GM23248 (cell line): ENCODE results near the gene COMMD1.

ENCODE experiments used
- EZH2 ChIP-seq: fragments of 200-600 bp; sonication (generic); IDR thresholded peaks from 2 replicates; pipeline ENCODE4 v1.6.1; 2018; ENCODE audit warnings: antibody characterized with exemption, mild to moderate bottlenecking; ENCODE audit not compliant: insufficient read depth, poor library complexity, severe bottlenecking
- EZH2phosphoT487 ChIP-seq: fragments of 200-600 bp; sonication (generic); IDR thresholded peaks from 2 replicates; pipeline ENCODE4 v1.6.1; 2018; ENCODE audit warnings: antibody characterized with exemption, moderate library complexity, mild to moderate bottlenecking, low read depth; ENCODE audit not compliant: insufficient read depth

DNA sequence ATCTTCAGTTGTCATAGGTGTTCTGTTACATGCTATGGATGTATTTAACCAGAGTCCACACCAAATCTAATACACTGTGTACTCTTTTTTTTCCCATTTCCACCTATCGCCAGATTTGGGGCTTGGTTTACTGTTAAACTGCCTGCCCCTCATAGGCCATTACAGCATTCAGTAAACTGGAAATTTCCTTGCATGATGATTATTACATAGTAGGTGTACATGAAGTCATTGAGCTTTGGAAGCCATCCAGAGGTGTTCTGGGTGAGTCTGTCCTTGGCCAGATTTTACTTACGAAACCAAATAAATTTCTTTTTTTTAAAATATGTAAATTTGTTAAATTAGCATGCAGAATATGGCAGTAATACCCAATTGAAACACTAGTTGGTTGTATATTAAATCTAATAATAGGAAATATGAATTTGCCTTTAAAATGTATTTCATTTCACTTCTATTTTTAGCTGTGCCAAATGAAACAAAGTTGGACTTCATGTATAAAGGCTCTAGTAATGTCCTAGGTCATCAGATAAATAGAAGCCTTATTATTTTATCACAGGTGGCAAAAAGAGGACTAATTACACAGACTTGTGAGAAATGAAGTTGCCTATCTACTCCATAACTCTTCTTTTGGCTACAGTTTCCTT lies 60.7 kb downstream of the COMMD1 start:
- TF ChIP-seq EZH2phosphoT487: no peak
- TF ChIP-seq EZH2: no peak
